ENCODE measurements around the gene IGIP. TPM values are rescaled to one million over a fixed set of nuclear protein-coding genes. Genes with fewer than 3 reads are reported as not detected.
A peak's percentile ranks its signal among the peaks of the same experiment; 100 is the strongest.

The IGIP gene
- 1 to 10 TPM; 1.0 to 1.8 (median 1.5) TPM for total RNA-seq

GRCh38 chr5:140125637-140126036 lies at the start of gene IGIP:
Gene IGIP (plus strand): TSS chr5:140125937. CDS start chr5:140128477, 2,540 bp downstream.
- no peaks in the 10 kb centered on the region for H3K9me3 Mint-ChIP-seq
- H3K4me1 Mint-ChIP-seq (ENCODE audit: low read depth): peaks cover 39% of the 10 kb centered on the region
- no peaks in the 10 kb centered on the region for H3K36me3 Mint-ChIP-seq (ENCODE audit: insufficient read depth)
- H3K4me3 Mint-ChIP-seq: no peak within 1 kb of the TSS
- ATAC-seq (no peak), DNase-seq (no peak)
- H3K27me3 Mint-ChIP-seq (ENCODE audit: low read depth): no peaks in the 10 kb centered on the region

GRCh38 chr5:140076142-140076541 lies 49.6 kb upstream of the IGIP start:
- DNase-seq (no peak), ATAC-seq (no peak)
- Mint-ChIP-seq H3K4me1 (ENCODE audit: low read depth) (no peaks in the 10 kb centered on the region), H3K9me3 (no peaks in the 10 kb centered on the region), H3K36me3 (ENCODE audit: insufficient read depth) (no peaks in the 10 kb centered on the region), H3K27me3 (ENCODE audit: low read depth) (peaks cover 22% of the 10 kb centered on the region), H3K4me3 (no peak overlapping the region)

- no peak overlapping the region for H3K4me3 Mint-ChIP-seq
- no peaks in the 10 kb centered on the region for H3K9me3 Mint-ChIP-seq
- H3K27me3 Mint-ChIP-seq (ENCODE audit: low read depth): peaks cover 22% of the 10 kb centered on the region
- no peaks in the 10 kb centered on the region for H3K4me1 Mint-ChIP-seq (ENCODE audit: low read depth)
- no peak for DNase-seq
- no peak for ATAC-seq
- H3K36me3 Mint-ChIP-seq (ENCODE audit: insufficient read depth): no peaks in the 10 kb centered on the region
Measured at GRCh38 chr5:140076788-140077187, 48.9 kb upstream of the IGIP start.

- no peak for ATAC-seq
- H3K36me3 Mint-ChIP-seq (ENCODE audit: insufficient read depth): no peaks in the 10 kb centered on the region
- H3K4me1 Mint-ChIP-seq (ENCODE audit: low read depth): no peaks in the 10 kb centered on the region
- no peak overlapping the region for H3K4me3 Mint-ChIP-seq
- no peaks in the 10 kb centered on the region for H3K9me3 Mint-ChIP-seq
- DNase-seq: no peak
- H3K27me3 Mint-ChIP-seq (ENCODE audit: low read depth): peaks cover 21% of the 10 kb centered on the region
Measured at GRCh38 chr5:140083120-140083519, 42.6 kb upstream of the IGIP start.

- H3K9me3 Mint-ChIP-seq: no peaks in the 10 kb centered on the region
- no peaks in the 10 kb centered on the region for H3K36me3 Mint-ChIP-seq (ENCODE audit: insufficient read depth)
- H3K4me3 Mint-ChIP-seq: no peak overlapping the region
- DNase-seq (no peak), ATAC-seq (no peak)
- no peaks in the 10 kb centered on the region for H3K4me1 Mint-ChIP-seq (ENCODE audit: low read depth)
- peaks cover 20% of the 10 kb centered on the region for H3K27me3 Mint-ChIP-seq (ENCODE audit: low read depth)
Measured at GRCh38 chr5:140083650-140084049, 42.1 kb upstream of the IGIP start.

- ATAC-seq (no peak), DNase-seq (no peak)
- Mint-ChIP-seq H3K27me3 (ENCODE audit: low read depth) (peaks cover 23% of the 10 kb centered on the region), H3K4me1 (ENCODE audit: low read depth) (no peaks in the 10 kb centered on the region), H3K9me3 (peaks cover 6% of the 10 kb centered on the region), H3K4me3 (no peak overlapping the region), H3K36me3 (ENCODE audit: insufficient read depth) (no peaks in the 10 kb centered on the region)
Measured at GRCh38 chr5:140084541-140084940, 41.2 kb upstream of the IGIP start.

- Mint-ChIP-seq H3K36me3 (ENCODE audit: insufficient read depth) (peaks cover 5% of the 10 kb centered on the region), H3K9me3 (peaks cover 21% of the 10 kb centered on the region), H3K27me3 (ENCODE audit: low read depth) (peaks cover 9% of the 10 kb centered on the region), H3K4me1 (ENCODE audit: low read depth) (no peaks in the 10 kb centered on the region), H3K4me3 (no peak overlapping the region)
- DNase-seq (no peak), ATAC-seq (no peak)
Measured at GRCh38 chr5:140090251-140090650, 35.5 kb upstream of the IGIP start.

- ATAC-seq (no peak), DNase-seq (no peak)
- no peaks in the 10 kb centered on the region for H3K4me1 Mint-ChIP-seq (ENCODE audit: low read depth)
- peaks cover 5% of the 10 kb centered on the region for H3K36me3 Mint-ChIP-seq (ENCODE audit: insufficient read depth)
- no peak overlapping the region for H3K4me3 Mint-ChIP-seq
- H3K27me3 Mint-ChIP-seq (ENCODE audit: low read depth): peaks cover 3% of the 10 kb centered on the region
- peaks cover 21% of the 10 kb centered on the region for H3K9me3 Mint-ChIP-seq
Measured at GRCh38 chr5:140093179-140093578, 32.6 kb upstream of the IGIP start.

GRCh38 chr5:140093866-140094265 lies 31.9 kb upstream of the IGIP start:
- Mint-ChIP-seq H3K4me3 (no peak overlapping the region), H3K36me3 (ENCODE audit: insufficient read depth) (peaks cover 5% of the 10 kb centered on the region), H3K4me1 (ENCODE audit: low read depth) (no peaks in the 10 kb centered on the region), H3K9me3 (peaks cover 21% of the 10 kb centered on the region), H3K27me3 (ENCODE audit: low read depth) (peaks cover 3% of the 10 kb centered on the region)
- DNase-seq (no peak), ATAC-seq (no peak)

- Mint-ChIP-seq H3K4me3 (no peak overlapping the region), H3K27me3 (ENCODE audit: low read depth) (peaks cover under 1% of the 10 kb centered on the region), H3K4me1 (ENCODE audit: low read depth) (no peaks in the 10 kb centered on the region), H3K9me3 (peaks cover 12% of the 10 kb centered on the region), H3K36me3 (ENCODE audit: insufficient read depth) (peaks cover 4% of the 10 kb centered on the region)
- DNase-seq (no peak), ATAC-seq (no peak)
Measured at GRCh38 chr5:140094889-140095288, 30.8 kb upstream of the IGIP start.

- DNase-seq (no peak), ATAC-seq (no peak)
- Mint-ChIP-seq H3K36me3 (ENCODE audit: insufficient read depth) (peaks cover 3% of the 10 kb centered on the region), H3K9me3 (no peaks in the 10 kb centered on the region), H3K4me1 (ENCODE audit: low read depth) (peaks cover 2% of the 10 kb centered on the region), H3K27me3 (ENCODE audit: low read depth) (peaks cover 10% of the 10 kb centered on the region), H3K4me3 (no peak overlapping the region)
Measured at GRCh38 chr5:140101179-140101578, 24.6 kb upstream of the IGIP start.

- no peaks in the 10 kb centered on the region for H3K9me3 Mint-ChIP-seq
- DNase-seq (no peak), ATAC-seq (no peak)
- peaks cover 3% of the 10 kb centered on the region for H3K36me3 Mint-ChIP-seq (ENCODE audit: insufficient read depth)
- H3K4me3 Mint-ChIP-seq: no peak overlapping the region
- peaks cover 10% of the 10 kb centered on the region for H3K27me3 Mint-ChIP-seq (ENCODE audit: low read depth)
- H3K4me1 Mint-ChIP-seq (ENCODE audit: low read depth): peaks cover 15% of the 10 kb centered on the region
Measured at GRCh38 chr5:140103154-140103553, 22.6 kb upstream of the IGIP start.

GRCh38 chr5:140104100-140104499 lies 21.6 kb upstream of the IGIP start:
- no peak overlapping the region for H3K4me3 Mint-ChIP-seq
- peaks cover 21% of the 10 kb centered on the region for H3K4me1 Mint-ChIP-seq (ENCODE audit: low read depth)
- ATAC-seq (no peak), DNase-seq (no peak)
- peaks cover 11% of the 10 kb centered on the region for H3K27me3 Mint-ChIP-seq (ENCODE audit: low read depth)
- peaks cover 3% of the 10 kb centered on the region for H3K36me3 Mint-ChIP-seq (ENCODE audit: insufficient read depth)
- H3K9me3 Mint-ChIP-seq: no peaks in the 10 kb centered on the region

- ATAC-seq (no peak), DNase-seq (no peak)
- H3K9me3 Mint-ChIP-seq: no peaks in the 10 kb centered on the region
- H3K4me3 Mint-ChIP-seq: peak overlapping the region; percentile 17
- H3K36me3 Mint-ChIP-seq (ENCODE audit: insufficient read depth): peaks cover 3% of the 10 kb centered on the region
- H3K27me3 Mint-ChIP-seq (ENCODE audit: low read depth): peaks cover 13% of the 10 kb centered on the region
- H3K4me1 Mint-ChIP-seq (ENCODE audit: low read depth): peaks cover 34% of the 10 kb centered on the region
Measured at GRCh38 chr5:140106101-140106500, 19.6 kb upstream of the IGIP start.

GRCh38 chr5:140106805-140107311 lies 18.9 kb upstream of the IGIP start:
- DNase-seq (no peak), ATAC-seq (no peak)
- Mint-ChIP-seq H3K9me3 (no peaks in the 10 kb centered on the region), H3K4me3 (peak overlapping the region; percentile 96), H3K27me3 (ENCODE audit: low read depth) (peaks cover 13% of the 10 kb centered on the region), H3K36me3 (ENCODE audit: insufficient read depth) (peaks cover 3% of the 10 kb centered on the region), H3K4me1 (ENCODE audit: low read depth) (peaks cover 39% of the 10 kb centered on the region)
